ENCODE data around the gene OTOP2. TPM values are rescaled to one million over a fixed set of nuclear protein-coding genes. Genes with fewer than 3 reads are reported as not detected.

OTOP2 gene
- total and polyA plus RNA-seq, 2 of the 8 experiments (the other 6 are each of a cell fraction or from before 2014, with no cell fraction given), result 0.23 TPM; not detected in 1

DNA sequence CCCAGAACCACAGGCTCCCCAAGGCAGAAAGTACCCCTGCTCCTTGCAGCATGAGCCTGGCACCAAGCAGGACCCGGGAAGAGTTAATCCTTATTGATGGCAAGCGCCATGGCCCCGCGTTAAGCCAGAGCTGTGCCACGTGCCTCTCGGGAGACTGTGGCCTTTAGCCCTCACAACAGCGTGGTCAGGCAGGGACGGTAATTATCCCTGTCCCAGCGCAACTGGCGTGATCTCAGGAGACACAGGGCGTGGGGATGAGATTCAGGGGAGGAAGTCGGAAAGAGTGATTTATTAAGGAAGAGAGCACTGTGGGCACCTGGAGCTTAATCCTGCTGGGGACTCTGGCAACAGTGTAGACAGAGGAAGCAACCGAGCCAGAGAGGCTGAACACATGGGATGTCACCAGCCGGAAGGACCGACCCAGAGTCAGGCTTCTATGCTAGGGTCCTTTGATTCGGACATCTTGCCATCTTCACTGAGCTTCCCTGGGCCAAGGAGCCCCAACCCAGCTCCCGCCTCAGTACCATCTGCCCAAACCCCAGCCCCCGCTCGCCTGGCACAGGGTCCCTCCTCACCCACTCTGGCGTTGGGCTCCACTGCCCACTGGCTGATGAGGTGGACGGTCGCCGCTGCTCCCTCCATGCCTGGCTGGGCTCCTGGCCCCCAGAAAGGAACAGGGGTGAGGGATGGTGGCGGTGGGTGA is 28.5 kb downstream of the OTOP2 start:
- TF ChIP-seq JUN (IDR thresholded peaks at IDR 0.05; ENCODE audit: low read depth, low read length), result no peak
- no peak for TF ChIP-seq YY1 (IDR thresholded peaks at IDR 0.05; ENCODE audit: low read depth, low read length)
- no peak for TF ChIP-seq EZH2 (IDR thresholded peaks at IDR 0.05; ENCODE audit: low read depth, low read length, severe bottlenecking)
- no peak for TF ChIP-seq EGR1 (IDR thresholded peaks at IDR 0.05; ENCODE audit: borderline replicate concordance, low read depth, low read length)
- no peak for TF ChIP-seq SUZ12 (IDR thresholded peaks at IDR 0.05; ENCODE audit: low read length)
- no peak for TF ChIP-seq NRF1 (IDR thresholded peaks at IDR 0.05; ENCODE audit: low read depth, low read length)
- TF ChIP-seq FOSL1 (IDR thresholded peaks at IDR 0.05; ENCODE audit: insufficient read depth, low read depth, low read length), result no peak
- no peak for TF ChIP-seq CEBPB (IDR thresholded peaks at IDR 0.05; ENCODE audit: low read depth, low read length)
- TF ChIP-seq CBX8 (IDR thresholded peaks at IDR 0.05; ENCODE audit: borderline replicate concordance, low read depth, low read length), result no peak
- no peak for TF ChIP-seq NANOG (IDR thresholded peaks at IDR 0.05; ENCODE audit: insufficient read depth, low read depth, low read length, poor library complexity, severe bottlenecking)
- TF ChIP-seq ASH2L (IDR thresholded peaks at IDR 0.05; ENCODE audit: low read length), result no peak
- H4K8ac ChIP-seq (ENCODE audit: extremely low read depth, insufficient read depth, low read length), result no peak overlapping the region
- no peak overlapping the region for H3K4me3 ChIP-seq (ENCODE audit: extremely low read depth in 1 of 4, insufficient read depth in 2 of 4, low read depth in 3 of 4, low read length in 4 of 4)
- peaks cover 0 to 2% of the 10 kb centered on the region in 2 experiments for H4K20me1 ChIP-seq (replicated peaks in 1 of 2; ENCODE audit: control insufficient read depth in 1 of 2, insufficient read depth in 2 of 2, low read length in 2 of 2)
- peaks cover 0 to 5% (median 2%) of the 10 kb centered on the region in 4 experiments; a peak in 2 of 7 replicates for H3K4me1 ChIP-seq (replicated peaks in 1 of 4; ENCODE audit: control insufficient read depth in 3 of 4, insufficient read depth in 4 of 4, low read length in 3 of 4)
- H3K56ac ChIP-seq (replicated peaks; ENCODE audit: insufficient read length, low read depth, low read length), result no peak overlapping the region
- H3K79me2 ChIP-seq (ENCODE audit: control insufficient read depth in 1 of 2, insufficient read depth in 2 of 2, low read length in 2 of 2), result no peaks in the 10 kb centered on the region
- POLR2A ChIA-PET (ENCODE audit: partially characterized antibody), result interaction anchor here (0.7 to 1.4 kb wide), 3 partner anchors 23 to 135 kb away, joined by 3 to 4 read pairs (median 3); partner anchors contain the start of gene SLC16A5
- no peak overlapping the region for H4K5ac ChIP-seq (ENCODE audit: insufficient read length, low read depth, low read length)
- H3K9me3 ChIP-seq (ENCODE audit: insufficient read depth in 2 of 2, low read depth in 1 of 2, low read length in 1 of 2), result no peaks in the 10 kb centered on the region
- H2AK5ac ChIP-seq (ENCODE audit: low read depth, low read length), result peak overlapping the region; percentile 75; the same call in 1 of the 2 replicates
- DNase-seq (ENCODE audit: low read depth in 1 of 2, low spot score in 2 of 2) (no peak), FAIRE-seq (no peak)
- H2BK12ac ChIP-seq (ENCODE audit: low read depth, low read length), result peak overlapping the region; percentile 60; the same call in 1 of the 2 replicates
- no peaks in the 10 kb centered on the region for H3K36me3 ChIP-seq (ENCODE audit: control insufficient read depth in 2 of 4, insufficient read depth in 4 of 4, low read length in 3 of 4)
- H2BK15ac ChIP-seq (ENCODE audit: low read length), result no peak overlapping the region
- H3K23ac ChIP-seq (ENCODE audit: insufficient read length), result no peak overlapping the region
- H3K27me3 ChIP-seq (replicated peaks in 1 of 4; ENCODE audit: control insufficient read depth in 3 of 4, extremely low read depth in 1 of 4, insufficient read depth in 3 of 4, low read length in 3 of 4), result 0 out of 7 replicates have a peak, but pooled peaks cover 0 to 3% (median 0%) of the 10 kb centered on the region in 4 experiments
- H3K23me2 ChIP-seq (ENCODE audit: low read depth, low read length), result no peaks in the 10 kb centered on the region
- H3K4ac ChIP-seq (replicated peaks; ENCODE audit: insufficient read length, low read depth, low read length), result no peak overlapping the region
- H3K4me2 ChIP-seq (ENCODE audit: insufficient read depth in 1 of 2, low read depth in 2 of 2, low read length in 2 of 2), result no peak overlapping the region; a peak in 1 of 4 replicates
- no peak overlapping the region for H2BK5ac ChIP-seq (ENCODE audit: low read depth, low read length)
- no peak overlapping the region for H4K91ac ChIP-seq (replicated peaks; ENCODE audit: insufficient read length, low read length)
- no peak overlapping the region for H2AFZ ChIP-seq (ENCODE audit: low read length)
- no peaks in the 10 kb centered on the region; the same call in 1 of the 2 replicates for H3K79me1 ChIP-seq (ENCODE audit: low read depth, low read length)
- H2BK20ac ChIP-seq (ENCODE audit: low read length), result no peak overlapping the region
- H3K9ac ChIP-seq (replicated peaks in 1 of 4; ENCODE audit: extremely low read depth in 1 of 4, low read depth in 3 of 4, low read length in 3 of 4), result no peak overlapping the region
- H3K14ac ChIP-seq (ENCODE audit: insufficient read length), result no peak overlapping the region
- no peak overlapping the region for H3K27ac ChIP-seq (ENCODE audit: low read depth, low read length)
- H2BK120ac ChIP-seq (replicated peaks; ENCODE audit: low read depth, low read length), result no peak overlapping the region
- peak overlapping the region; percentile 78 for H3K18ac ChIP-seq (ENCODE audit: extremely low read depth, low read length)
- WGBS, 2 experiments (ENCODE audit: extremely low coverage in 1 of 2, insufficient coverage in 1 of 2, insufficient read length in 1 of 2, insufficient replicate concordance in 2 of 2, low coverage in 1 of 2, low lambda C conversion rate in 2 of 2, missing lambda C conversion rate in 1 of 2), result 81% methylated on average over 23 of the region's 24 CpGs; no CpG with 5 or more reads in 1 of the 2 experiments
- CTCF ChIA-PET (ENCODE audit: partially characterized antibody), result interaction anchor here (0.5 to 49.9 kb wide), 6 partner anchors 1 to 109 kb away, joined by 3 to 1072 read pairs (median 175); partner anchors contain the start of genes MRPL58, OTOP2, OTOP3 and USH1G
